ENCODE results near the gene SNAPC3.

The SNAPC3 gene

GRCh38 chr9:15403155-15403554, 19.5 kb upstream of the SNAPC3 start:
- TF ChIP-seq CTCF (IDR thresholded peaks at IDR 0.05; ENCODE audit: low read depth, low read length), result peak; percentile 6; the same call in 1 of the 2 replicates
- H3K4me3 ChIP-seq (ENCODE audit: low read depth, low read length), result no peak overlapping the region

GRCh38 chr9:15404171-15404570, 18.5 kb upstream of the SNAPC3 start:
- TF ChIP-seq CTCF (IDR thresholded peaks at IDR 0.05; ENCODE audit: low read depth, low read length), result no peak
- H3K4me3 ChIP-seq (ENCODE audit: low read depth, low read length), result no peak overlapping the region

GRCh38 chr9:15416880-15417279, 5.8 kb upstream of the SNAPC3 start:
- 0 out of 2 replicates have a peak, but pooled peaks have one; percentile 23 for TF ChIP-seq CTCF (IDR thresholded peaks at IDR 0.05; ENCODE audit: low read depth, low read length)
- H3K4me3 ChIP-seq (ENCODE audit: low read depth, low read length), result no peak overlapping the region

- no peak for TF ChIP-seq CTCF (IDR thresholded peaks at IDR 0.05; ENCODE audit: low read depth, low read length)
- no peak overlapping the region for H3K4me3 ChIP-seq (ENCODE audit: low read depth, low read length)
Observed at GRCh38 chr9:15417626-15418025, 5.0 kb upstream of the SNAPC3 start.

- H3K4me3 ChIP-seq (ENCODE audit: low read depth, low read length), result no peak overlapping the region
- TF ChIP-seq CTCF (IDR thresholded peaks at IDR 0.05; ENCODE audit: low read depth, low read length), result no peak
Observed at GRCh38 chr9:15420796-15421195, 1.9 kb upstream of the SNAPC3 start.

- H3K4me3 ChIP-seq (ENCODE audit: low read depth, low read length), result no peak overlapping the region
- no peak for TF ChIP-seq CTCF (IDR thresholded peaks at IDR 0.05; ENCODE audit: low read depth, low read length)
Observed at GRCh38 chr9:15421532-15421931, 1.1 kb upstream of the SNAPC3 start.

GRCh38 chr9:15421990-15422371, 695 bp upstream of the SNAPC3 start:
- H3K4me3 ChIP-seq (ENCODE audit: low read depth, low read length), result peak overlapping the region; percentile 85
- no peak for TF ChIP-seq CTCF (IDR thresholded peaks at IDR 0.05; ENCODE audit: low read depth, low read length)

All from WI38 (cell line).